ENCODE results near the gene RNASE7.

DNA sequence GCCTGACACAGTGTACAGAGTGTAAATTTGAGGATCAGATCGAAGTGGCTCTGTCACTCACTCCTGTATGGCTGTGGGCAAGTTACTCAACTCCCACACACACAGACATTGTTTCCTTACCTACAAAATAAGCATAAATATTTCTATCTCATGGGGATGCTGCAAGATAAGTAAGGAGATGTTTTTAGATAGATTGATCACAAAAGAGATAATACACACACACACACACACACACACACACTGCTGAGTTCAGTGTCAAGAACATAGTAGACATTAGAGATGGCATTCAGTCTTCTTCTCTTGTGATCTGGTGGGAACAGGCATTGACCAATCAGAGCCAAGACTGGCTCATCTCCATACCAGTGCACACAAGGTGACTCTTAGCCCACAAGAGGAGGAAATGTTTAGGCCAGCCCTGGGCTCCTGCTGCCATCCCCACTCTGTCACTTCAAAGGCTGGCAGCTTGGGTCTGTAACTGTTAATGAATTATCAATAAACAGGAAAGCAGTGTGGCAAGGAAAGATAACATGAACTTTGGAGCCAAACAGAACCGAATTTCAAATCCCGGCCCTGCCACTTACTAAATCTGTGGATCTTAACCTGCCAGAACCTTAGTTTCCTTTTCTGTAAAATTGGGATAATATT is 12.1 kb downstream of the RNASE7 start:
- TF ChIP-seq, protein P1, sequence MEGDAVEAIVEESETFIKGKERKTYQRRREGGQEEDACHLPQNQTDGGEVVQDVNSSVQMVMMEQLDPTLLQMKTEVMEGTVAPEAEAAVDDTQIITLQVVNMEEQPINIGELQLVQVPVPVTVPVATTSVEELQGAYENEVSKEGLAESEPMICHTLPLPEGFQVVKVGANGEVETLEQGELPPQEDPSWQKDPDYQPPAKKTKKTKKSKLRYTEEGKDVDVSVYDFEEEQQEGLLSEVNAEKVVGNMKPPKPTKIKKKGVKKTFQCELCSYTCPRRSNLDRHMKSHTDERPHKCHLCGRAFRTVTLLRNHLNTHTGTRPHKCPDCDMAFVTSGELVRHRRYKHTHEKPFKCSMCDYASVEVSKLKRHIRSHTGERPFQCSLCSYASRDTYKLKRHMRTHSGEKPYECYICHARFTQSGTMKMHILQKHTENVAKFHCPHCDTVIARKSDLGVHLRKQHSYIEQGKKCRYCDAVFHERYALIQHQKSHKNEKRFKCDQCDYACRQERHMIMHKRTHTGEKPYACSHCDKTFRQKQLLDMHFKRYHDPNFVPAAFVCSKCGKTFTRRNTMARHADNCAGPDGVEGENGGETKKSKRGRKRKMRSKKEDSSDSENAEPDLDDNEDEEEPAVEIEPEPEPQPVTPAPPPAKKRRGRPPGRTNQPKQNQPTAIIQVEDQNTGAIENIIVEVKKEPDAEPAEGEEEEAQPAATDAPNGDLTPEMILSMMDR (IDR thresholded peaks at IDR 0.05): no peak
- TF ChIP-seq POLR2A (IDR thresholded peaks at IDR 0.05): no peak

All from uterus (tissue), 2 donors.